HCT116 (cell line): ENCODE measurements around the gene TRHDE. TPM values are rescaled to one million over a fixed set of nuclear protein-coding genes. Genes with fewer than 3 reads are reported as not detected.

Experiments
- ATAC-seq: fragments of 200-7000 bp; cut with Tn5 transposase; 2 replicates; pipeline ENCODE4 v1.9.1; 2020; ENCODE audit warnings: mild to moderate bottlenecking, moderate library complexity
- BruUV-seq: library from RNA; stranded (reverse); fragments of 400-500 nt; replicated peaks from 2 replicates; lab custom pipeline; 2021; lab: Mats Ljungman, UMichigan
- CTCF ChIA-PET: fragments of 300-600 bp; sonication (Branson Sonifier 250); formaldehyde crosslinking; loops from one replicate; lab custom pipeline; 2021; ENCODE audit warnings: antibody characterized with exemption; lab: Charles Lee
- POLR2A ChIA-PET: fragments of 300-600, 350-600 bp; sonication (Branson Sonifier 250); formaldehyde crosslinking; loops from one replicate; lab custom pipeline; 2021; ENCODE audit warnings: antibody characterized with exemption; lab: Charles Lee
- RAD21 ChIA-PET, 2 experiments: fragments of 300-600 bp; sonication (Branson Sonifier 250); formaldehyde crosslinking; loops; one replicate each; lab custom pipeline; 2023; ENCODE audit warnings: low total read pairs in 2 of 2; ENCODE audit not compliant: uncharacterized antibody in 2 of 2, unreplicated experiment in 2 of 2, low non-redundant PET in 1 of 2; lab: Charles Lee
- DNase-seq: peaks from one replicate; pipeline ENCODE4 v3.0.0-alpha.2; 2010; ENCODE audit warnings: low read depth, low spot score
- H2AFZ ChIP-seq: fragments of 200-600 bp; shearing (Covaris generic), sonication (generic); 2 replicates; pipeline ENCODE4 v1.6.1; 2017; ENCODE audit warnings: low read depth, mixed run types, mixed read lengths, antibody characterized with exemption, low read length; ENCODE audit not compliant: poor library complexity, severe bottlenecking
- H3K27ac ChIP-seq: 2 replicates; pipeline ENCODE4 v1.5.1; 2012; ENCODE audit warnings: low read depth, low read length
- H3K27me3 ChIP-seq: fragments of 200-600 bp; sonication (generic); 2 replicates; pipeline ENCODE4 v1.6.1; 2016; ENCODE audit warnings: mixed run types, low read length, mixed read lengths; ENCODE audit not compliant: insufficient read depth
- H3K36me3 ChIP-seq, 2 experiments: fragments of 200-500 bp in 1 of 2; fragments of 200-600 bp in 1 of 2; sonication (Bioruptor generic) in 1 of 2; sonication (generic) in 1 of 2; 2 replicates each; pipeline versions ENCODE4 v1.5.1 to v1.6.1; 2014 to 2016; ENCODE audit warnings: low read length in 2 of 2, inconsistent platforms in 1 of 2, mixed read lengths in 1 of 2, mixed run types in 1 of 2; ENCODE audit not compliant: insufficient read depth in 2 of 2, control insufficient read depth in 1 of 2
- H3K4me1 ChIP-seq, 2 experiments: fragments of 200-600 bp in 1 of 2; sonication (generic) in 1 of 2; 2 replicates each; pipeline versions ENCODE4 v1.5.1 to v1.6.1; 2012 to 2017; ENCODE audit warnings: low read length in 2 of 2, inconsistent platforms in 1 of 2, mild to moderate bottlenecking in 1 of 2, mixed read lengths in 1 of 2, mixed run types in 1 of 2, moderate library complexity in 1 of 2; ENCODE audit not compliant: insufficient read depth in 2 of 2, control insufficient read depth in 1 of 2
- H3K4me2 ChIP-seq: fragments of 200-600 bp; sonication (generic); 2 replicates; pipeline ENCODE4 v1.6.1; 2017; ENCODE audit warnings: mixed run types, low read length, mixed read lengths
- H3K4me3 ChIP-seq, 2 experiments: fragments of 200-600 bp in 1 of 2; sonication (generic) in 1 of 2; replicated peaks in 1 of 2; 2 replicates each; pipeline ENCODE4 v1.5.1; 2011 to 2016; ENCODE audit warnings: low read length in 2 of 2, control low read depth in 1 of 2, low read depth in 1 of 2, mild to moderate bottlenecking in 1 of 2, mixed read lengths in 1 of 2, mixed run types in 1 of 2
- H3K79me2 ChIP-seq: fragments of 200-600 bp; sonication (generic); 2 replicates; pipeline ENCODE4 v1.6.1; 2017; ENCODE audit warnings: mild to moderate bottlenecking, mixed run types, low read length, moderate library complexity, mixed read lengths; ENCODE audit not compliant: insufficient read depth
- H3K9ac ChIP-seq: fragments of 200-600 bp; sonication (generic); 2 replicates; pipeline ENCODE4 v1.6.1; 2016; ENCODE audit warnings: low read length, mixed read lengths
- H3K9me2 ChIP-seq: fragments of 200-600 bp; sonication (generic), shearing (Covaris generic); 2 replicates; pipeline ENCODE4 v1.6.1; 2017; ENCODE audit warnings: mixed run types, mild to moderate bottlenecking, moderate library complexity; ENCODE audit not compliant: insufficient read depth
- H3K9me3 ChIP-seq, 2 experiments: fragments of 200-500 bp in 1 of 2; fragments of 200-600 bp in 1 of 2; sonication (Bioruptor generic) in 1 of 2; sonication (generic) in 1 of 2; 2 replicates each; pipeline ENCODE4 v1.6.1; 2014 to 2017; ENCODE audit warnings: low read length in 2 of 2, mixed read lengths in 2 of 2, inconsistent platforms in 1 of 2, low read depth in 1 of 2, mild to moderate bottlenecking in 1 of 2, mixed run types in 1 of 2, moderate library complexity in 1 of 2; ENCODE audit not compliant: control insufficient read depth in 1 of 2, insufficient read depth in 1 of 2
- H4K20me1 ChIP-seq: fragments of 200-600 bp; sonication (generic), shearing (Covaris generic); 2 replicates; pipeline ENCODE4 v1.6.1; 2017; ENCODE audit warnings: mixed run types, mild to moderate bottlenecking, moderate library complexity; ENCODE audit not compliant: insufficient read depth
- ATF3 ChIP-seq: IDR thresholded peaks from 2 replicates; pipeline ENCODE4 v1.6.1; 2012
- CEBPB ChIP-seq: IDR thresholded peaks from 2 replicates; pipeline ENCODE4 v1.6.1; 2012; ENCODE audit warnings: low read depth
- CTCF ChIP-seq, 3 experiments: fragments of 200-600 bp in 1 of 3; sonication (generic) in 1 of 3; IDR thresholded peaks in 2 of 3; conservative IDR thresholded peaks in 1 of 3; 2 replicates each; pipeline ENCODE4 v1.5.1; 2012 to 2017; ENCODE audit warnings: low read depth in 2 of 3, low read length in 2 of 3, antibody characterized with exemption in 1 of 3, borderline replicate concordance in 1 of 3, control low read depth in 1 of 3, mild to moderate bottlenecking in 1 of 3, mixed read lengths in 1 of 3, mixed run types in 1 of 3, moderate library complexity in 1 of 3; ENCODE audit not compliant: insufficient read depth in 1 of 3
- EGR1 ChIP-seq: IDR thresholded peaks from 2 replicates; pipeline ENCODE4 v1.6.1; 2012; ENCODE audit warnings: low read depth
- ELF1 ChIP-seq: IDR thresholded peaks from 2 replicates; pipeline ENCODE4 v1.6.1; 2012; ENCODE audit warnings: low read depth, borderline replicate concordance
- EZH2 ChIP-seq: fragments of 200-600 bp; sonication (generic); IDR thresholded peaks from 2 replicates; pipeline ENCODE4 v1.6.1; 2017; ENCODE audit warnings: antibody characterized with exemption, mixed run types
- EZH2phosphoT487 ChIP-seq: fragments of 200-600 bp; IDR thresholded peaks from 2 replicates; pipeline ENCODE4 v1.6.1; 2018; ENCODE audit warnings: antibody characterized with exemption, borderline replicate concordance
- JUND ChIP-seq: IDR thresholded peaks from 2 replicates; pipeline ENCODE4 v1.6.1; 2012
- MAX ChIP-seq: IDR thresholded peaks from 2 replicates; pipeline ENCODE4 v1.6.1; 2012
- POLR2A ChIP-seq: IDR thresholded peaks from 2 replicates; pipeline ENCODE4 v1.7.0; 2011; ENCODE audit warnings: borderline replicate concordance; ENCODE audit not compliant: insufficient read depth, insufficient read length; ENCODE audit errors: extremely low read depth
- POLR2AphosphoS5 ChIP-seq: IDR thresholded peaks from 2 replicates; pipeline ENCODE4 v1.6.1; 2011; ENCODE audit warnings: mild to moderate bottlenecking, low read depth, low read length, moderate library complexity
- RAD21 ChIP-seq: IDR thresholded peaks from 2 replicates; pipeline ENCODE4 v1.6.1; 2012; ENCODE audit warnings: low read depth, mild to moderate bottlenecking
- REST ChIP-seq: IDR thresholded peaks from 2 replicates; pipeline ENCODE4 v1.6.1; 2012; ENCODE audit warnings: low read depth
- SIN3A ChIP-seq: IDR thresholded peaks from 2 replicates; pipeline ENCODE4 v1.6.1; 2012; ENCODE audit warnings: low read depth
- SP1 ChIP-seq: IDR thresholded peaks from 2 replicates; pipeline ENCODE4 v1.6.1; 2012; ENCODE audit warnings: low read depth
- TCF7L2 ChIP-seq: IDR thresholded peaks from 2 replicates; pipeline ENCODE4 v1.7.0; 2011; ENCODE audit warnings: borderline replicate concordance, inconsistent platforms; ENCODE audit not compliant: insufficient read depth, insufficient read length; ENCODE audit errors: extremely low read depth
- ZBTB33 ChIP-seq: IDR thresholded peaks from 2 replicates; pipeline ENCODE4 v1.6.1; 2011; ENCODE audit warnings: mild to moderate bottlenecking, low read length, moderate library complexity; ENCODE audit not compliant: insufficient replicate concordance; ENCODE audit errors: extremely low read depth
- ZFX ChIP-seq: fragments of 450-650 bp; IDR thresholded peaks from 2 replicates; pipeline ENCODE4 v1.6.1; 2017
- intact Hi-C: fragments of 100-400 bp; cut with micrococcal nuclease; formaldehyde crosslinking; loops from 2 replicates; pipeline ENCODE4 v1.10.0; 2022
- total RNA-seq: library from RNA; stranded (reverse); gene quantifications from one replicate; pipeline ENCODE4 v1.2.1, GENCODE V29; 2021; ENCODE audit not compliant: unreplicated experiment

The TRHDE gene
- total RNA-seq, 1 experiment from 2014 or later, result 2.9 TPM

GRCh38 chr12:72311946-72312345 lies 39.8 kb downstream of the TRHDE start:
- DNase-seq, result no peak
- no peaks in the 10 kb centered on the region for H3K4me1 ChIP-seq
- H3K4me2 ChIP-seq, result no peak overlapping the region
- H3K36me3 ChIP-seq, result no peaks in the 10 kb centered on the region
- BruUV-seq, result no TSS peak
- ChIA-PET POLR2A (no interaction called here), RAD21 (no interaction called here), CTCF (interaction anchor here (1.7 kb wide), 1 partner anchor 34 kb away, joined by 3 read pairs; no protein-coding TSS in a partner anchor)
- TF ChIP-seq MAX (no peak), POLR2A (no peak), JUND (no peak), RAD21 (no peak), SIN3A (no peak), TCF7L2 (no peak), CTCF (IDR thresholded peaks at IDR 0.05 in 2 of 3, conservative IDR thresholded peaks at IDR 0.05 in 1 of 3; ENCODE audit: borderline replicate concordance in 1 of 3, insufficient read depth in 1 of 3, low read depth in 2 of 3, low read length in 2 of 3) (no peak), ZBTB33 (no peak), ATF3 (no peak), POLR2AphosphoS5 (no peak), CEBPB (no peak), REST (no peak), SP1 (no peak), EZH2phosphoT487 (no peak), ZFX (no peak), ELF1 (no peak), EZH2 (no peak), EGR1 (no peak)
- H2AFZ ChIP-seq, result no peak overlapping the region
- no peaks in the 10 kb centered on the region for H3K79me2 ChIP-seq
- H3K9me3 ChIP-seq, result no peaks in the 10 kb centered on the region
- H3K9ac ChIP-seq, result no peak overlapping the region
- no peaks in the 10 kb centered on the region for H4K20me1 ChIP-seq
- no peak overlapping the region for H3K4me3 ChIP-seq
- H3K27ac ChIP-seq, result no peak overlapping the region
- intact Hi-C loops, result no loop called here
- ATAC-seq, result no peak
- no peaks in the 10 kb centered on the region for H3K27me3 ChIP-seq
- no peaks in the 10 kb centered on the region for H3K9me2 ChIP-seq
